ENCODE results near the gene SHC4. TPM values are rescaled to one million over a fixed set of nuclear protein-coding genes. Genes with fewer than 3 reads are reported as not detected.

SHC4 gene
- total RNA-seq, 1 experiment from 2014 or later: 0.63 TPM

DNA sequence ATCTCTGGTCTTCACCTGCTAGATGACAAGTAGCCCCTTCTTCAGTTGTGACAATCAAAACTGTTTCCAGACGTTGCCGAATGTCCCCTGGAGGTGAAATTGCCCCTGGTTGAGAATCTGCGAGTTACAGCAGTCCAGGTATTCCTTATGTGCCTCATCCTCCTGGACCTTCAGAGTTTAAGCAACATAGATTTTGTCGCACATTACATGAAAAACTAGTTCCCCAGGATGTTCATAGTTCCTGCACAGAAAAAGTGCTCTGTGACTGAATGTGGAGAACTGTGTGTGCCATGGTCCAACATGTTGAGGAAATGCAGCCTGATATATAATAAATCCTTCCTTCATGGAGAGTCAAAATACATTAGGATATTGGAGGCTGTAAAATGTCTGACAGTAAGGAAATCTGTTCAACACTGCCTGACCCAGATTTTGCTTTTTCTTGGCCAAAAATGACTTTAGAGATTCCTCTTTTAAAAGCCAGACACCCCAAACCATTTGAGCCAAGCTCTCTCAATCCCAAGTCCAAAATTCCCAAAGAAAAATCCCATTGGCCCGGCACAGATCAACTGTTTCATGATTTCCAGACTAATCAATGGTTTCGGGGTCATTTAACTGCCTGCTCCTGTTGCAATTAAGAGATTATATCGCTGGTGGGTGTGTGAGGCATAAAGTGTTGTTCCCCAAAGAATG lies 20.4 kb upstream of the SHC4 start (continued):
- TF ChIP-seq, protein P1, sequence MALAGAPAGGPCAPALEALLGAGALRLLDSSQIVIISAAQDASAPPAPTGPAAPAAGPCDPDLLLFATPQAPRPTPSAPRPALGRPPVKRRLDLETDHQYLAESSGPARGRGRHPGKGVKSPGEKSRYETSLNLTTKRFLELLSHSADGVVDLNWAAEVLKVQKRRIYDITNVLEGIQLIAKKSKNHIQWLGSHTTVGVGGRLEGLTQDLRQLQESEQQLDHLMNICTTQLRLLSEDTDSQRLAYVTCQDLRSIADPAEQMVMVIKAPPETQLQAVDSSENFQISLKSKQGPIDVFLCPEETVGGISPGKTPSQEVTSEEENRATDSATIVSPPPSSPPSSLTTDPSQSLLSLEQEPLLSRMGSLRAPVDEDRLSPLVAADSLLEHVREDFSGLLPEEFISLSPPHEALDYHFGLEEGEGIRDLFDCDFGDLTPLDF (CRISPR knock-in tag; IDR thresholded peaks at IDR 0.05): no peak
- TF ChIP-seq, protein P2, sequence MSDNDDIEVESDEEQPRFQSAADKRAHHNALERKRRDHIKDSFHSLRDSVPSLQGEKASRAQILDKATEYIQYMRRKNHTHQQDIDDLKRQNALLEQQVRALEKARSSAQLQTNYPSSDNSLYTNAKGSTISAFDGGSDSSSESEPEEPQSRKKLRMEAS (CRISPR knock-in tag; IDR thresholded peaks at IDR 0.05): no peak
- TF ChIP-seq, protein P3, sequence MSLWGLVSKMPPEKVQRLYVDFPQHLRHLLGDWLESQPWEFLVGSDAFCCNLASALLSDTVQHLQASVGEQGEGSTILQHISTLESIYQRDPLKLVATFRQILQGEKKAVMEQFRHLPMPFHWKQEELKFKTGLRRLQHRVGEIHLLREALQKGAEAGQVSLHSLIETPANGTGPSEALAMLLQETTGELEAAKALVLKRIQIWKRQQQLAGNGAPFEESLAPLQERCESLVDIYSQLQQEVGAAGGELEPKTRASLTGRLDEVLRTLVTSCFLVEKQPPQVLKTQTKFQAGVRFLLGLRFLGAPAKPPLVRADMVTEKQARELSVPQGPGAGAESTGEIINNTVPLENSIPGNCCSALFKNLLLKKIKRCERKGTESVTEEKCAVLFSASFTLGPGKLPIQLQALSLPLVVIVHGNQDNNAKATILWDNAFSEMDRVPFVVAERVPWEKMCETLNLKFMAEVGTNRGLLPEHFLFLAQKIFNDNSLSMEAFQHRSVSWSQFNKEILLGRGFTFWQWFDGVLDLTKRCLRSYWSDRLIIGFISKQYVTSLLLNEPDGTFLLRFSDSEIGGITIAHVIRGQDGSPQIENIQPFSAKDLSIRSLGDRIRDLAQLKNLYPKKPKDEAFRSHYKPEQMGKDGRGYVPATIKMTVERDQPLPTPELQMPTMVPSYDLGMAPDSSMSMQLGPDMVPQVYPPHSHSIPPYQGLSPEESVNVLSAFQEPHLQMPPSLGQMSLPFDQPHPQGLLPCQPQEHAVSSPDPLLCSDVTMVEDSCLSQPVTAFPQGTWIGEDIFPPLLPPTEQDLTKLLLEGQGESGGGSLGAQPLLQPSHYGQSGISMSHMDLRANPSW (CRISPR knock-in tag; conservative IDR thresholded peaks at IDR 0.05; ENCODE audit: low read depth): no peak
- no peak for TF ChIP-seq NFATC4 (CRISPR knock-in tag; IDR thresholded peaks at IDR 0.05)
- TF ChIP-seq GABPB1 (CRISPR knock-in tag; IDR thresholded peaks at IDR 0.05): no peak
- TF ChIP-seq GRHL2 (CRISPR knock-in tag; IDR thresholded peaks at IDR 0.05; ENCODE audit: insufficient replicate concordance, severe bottlenecking): no peak
- TF ChIP-seq, protein P4, sequence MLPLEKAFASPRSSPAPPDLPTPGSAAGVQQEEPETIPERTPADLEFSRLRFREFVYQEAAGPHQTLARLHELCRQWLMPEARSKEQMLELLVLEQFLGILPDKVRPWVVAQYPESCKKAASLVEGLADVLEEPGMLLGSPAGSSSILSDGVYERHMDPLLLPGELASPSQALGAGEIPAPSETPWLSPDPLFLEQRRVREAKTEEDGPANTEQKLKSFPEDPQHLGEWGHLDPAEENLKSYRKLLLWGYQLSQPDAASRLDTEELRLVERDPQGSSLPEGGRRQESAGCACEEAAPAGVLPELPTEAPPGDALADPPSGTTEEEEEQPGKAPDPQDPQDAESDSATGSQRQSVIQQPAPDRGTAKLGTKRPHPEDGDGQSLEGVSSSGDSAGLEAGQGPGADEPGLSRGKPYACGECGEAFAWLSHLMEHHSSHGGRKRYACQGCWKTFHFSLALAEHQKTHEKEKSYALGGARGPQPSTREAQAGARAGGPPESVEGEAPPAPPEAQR (CRISPR knock-in tag; IDR thresholded peaks at IDR 0.05): no peak
- TF ChIP-seq, protein P5, sequence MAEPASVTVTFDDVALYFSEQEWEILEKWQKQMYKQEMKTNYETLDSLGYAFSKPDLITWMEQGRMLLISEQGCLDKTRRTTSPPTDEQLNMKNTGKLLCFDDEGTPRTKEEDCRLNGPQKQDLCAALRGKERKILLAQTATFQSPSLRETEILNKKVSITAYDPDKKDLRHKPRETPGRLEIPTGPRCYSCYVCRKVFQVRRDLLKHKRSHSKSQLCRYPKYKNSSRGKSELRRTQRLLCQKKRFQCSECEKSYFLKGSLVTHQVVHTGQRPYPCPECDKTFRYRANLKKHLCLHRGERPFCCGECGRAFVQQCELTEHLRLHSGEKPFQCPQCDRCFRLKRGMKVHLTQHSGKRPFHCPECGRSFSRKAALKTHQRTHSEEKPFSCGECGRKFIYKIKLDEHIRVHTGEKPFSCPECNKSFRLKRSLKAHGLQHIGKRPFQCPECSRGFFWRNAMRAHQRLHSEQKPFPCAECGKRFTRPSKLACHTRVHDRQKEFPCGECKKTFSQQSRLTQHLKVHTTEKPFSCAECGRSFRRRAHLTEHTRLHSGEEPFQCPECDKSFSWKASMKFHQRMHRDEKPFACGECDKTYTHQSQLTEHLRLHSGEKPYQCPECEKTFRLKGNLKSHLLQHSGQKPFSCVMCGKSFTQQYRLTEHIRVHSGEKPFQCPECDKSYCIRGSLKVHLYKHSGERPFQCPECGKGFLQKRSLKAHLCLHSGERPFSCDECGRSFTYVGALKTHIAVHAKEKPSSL (CRISPR knock-in tag; conservative IDR thresholded peaks at IDR 0.05): no peak

DNA sequence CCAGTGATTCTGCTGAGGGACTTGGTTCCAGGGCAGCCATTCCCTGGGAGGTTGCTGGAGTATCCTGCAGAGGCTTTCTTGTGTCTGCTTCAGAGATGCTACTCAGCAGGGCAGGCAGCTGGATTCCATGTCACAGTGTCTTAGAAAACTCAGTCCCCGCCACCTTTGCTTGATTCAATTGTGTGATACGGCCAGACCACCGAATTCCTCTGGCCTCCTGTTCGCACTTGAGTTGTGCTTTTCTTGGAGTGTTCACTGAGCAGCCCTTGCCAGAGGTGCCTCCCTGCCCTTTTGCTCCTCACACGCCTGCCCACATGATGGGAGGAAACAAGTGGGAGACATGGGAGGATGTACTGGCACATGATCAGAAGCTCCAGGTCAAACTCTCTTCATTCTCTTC lies 19.6 kb upstream of the SHC4 start:
- no peaks in the 10 kb centered on the region for H3K9me3 Mint-ChIP-seq
- no peaks in the 10 kb centered on the region for H3K36me3 Mint-ChIP-seq
- no peak overlapping the region for H3K4me3 Mint-ChIP-seq
- ChIA-PET POLR2A (no interaction called here), CTCF (interaction anchor here (0.7 kb wide), 1 partner anchor 9 kb away, joined by 3 read pairs; no protein-coding TSS in a partner anchor)
- DNase-seq (ENCODE audit: low spot score): no peak
- peaks cover 15% of the 10 kb centered on the region for H3K4me1 Mint-ChIP-seq
- H3K27me3 Mint-ChIP-seq (ENCODE audit: low read depth): no peaks in the 10 kb centered on the region
- no peak overlapping the region for H3K27ac Mint-ChIP-seq
- no peak for ATAC-seq
- TF ChIP-seq RORB (CRISPR knock-in tag; IDR thresholded peaks at IDR 0.05): no peak
- no peak for TF ChIP-seq IRF2 (CRISPR knock-in tag; IDR thresholded peaks at IDR 0.05; ENCODE audit: borderline replicate concordance, low read depth)
- TF ChIP-seq SOX15 (CRISPR knock-in tag; IDR thresholded peaks at IDR 0.05): no peak
- TF ChIP-seq, protein P6, sequence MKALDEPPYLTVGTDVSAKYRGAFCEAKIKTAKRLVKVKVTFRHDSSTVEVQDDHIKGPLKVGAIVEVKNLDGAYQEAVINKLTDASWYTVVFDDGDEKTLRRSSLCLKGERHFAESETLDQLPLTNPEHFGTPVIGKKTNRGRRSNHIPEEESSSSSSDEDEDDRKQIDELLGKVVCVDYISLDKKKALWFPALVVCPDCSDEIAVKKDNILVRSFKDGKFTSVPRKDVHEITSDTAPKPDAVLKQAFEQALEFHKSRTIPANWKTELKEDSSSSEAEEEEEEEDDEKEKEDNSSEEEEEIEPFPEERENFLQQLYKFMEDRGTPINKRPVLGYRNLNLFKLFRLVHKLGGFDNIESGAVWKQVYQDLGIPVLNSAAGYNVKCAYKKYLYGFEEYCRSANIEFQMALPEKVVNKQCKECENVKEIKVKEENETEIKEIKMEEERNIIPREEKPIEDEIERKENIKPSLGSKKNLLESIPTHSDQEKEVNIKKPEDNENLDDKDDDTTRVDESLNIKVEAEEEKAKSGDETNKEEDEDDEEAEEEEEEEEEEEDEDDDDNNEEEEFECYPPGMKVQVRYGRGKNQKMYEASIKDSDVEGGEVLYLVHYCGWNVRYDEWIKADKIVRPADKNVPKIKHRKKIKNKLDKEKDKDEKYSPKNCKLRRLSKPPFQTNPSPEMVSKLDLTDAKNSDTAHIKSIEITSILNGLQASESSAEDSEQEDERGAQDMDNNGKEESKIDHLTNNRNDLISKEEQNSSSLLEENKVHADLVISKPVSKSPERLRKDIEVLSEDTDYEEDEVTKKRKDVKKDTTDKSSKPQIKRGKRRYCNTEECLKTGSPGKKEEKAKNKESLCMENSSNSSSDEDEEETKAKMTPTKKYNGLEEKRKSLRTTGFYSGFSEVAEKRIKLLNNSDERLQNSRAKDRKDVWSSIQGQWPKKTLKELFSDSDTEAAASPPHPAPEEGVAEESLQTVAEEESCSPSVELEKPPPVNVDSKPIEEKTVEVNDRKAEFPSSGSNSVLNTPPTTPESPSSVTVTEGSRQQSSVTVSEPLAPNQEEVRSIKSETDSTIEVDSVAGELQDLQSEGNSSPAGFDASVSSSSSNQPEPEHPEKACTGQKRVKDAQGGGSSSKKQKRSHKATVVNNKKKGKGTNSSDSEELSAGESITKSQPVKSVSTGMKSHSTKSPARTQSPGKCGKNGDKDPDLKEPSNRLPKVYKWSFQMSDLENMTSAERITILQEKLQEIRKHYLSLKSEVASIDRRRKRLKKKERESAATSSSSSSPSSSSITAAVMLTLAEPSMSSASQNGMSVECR (CRISPR knock-in tag; IDR thresholded peaks at IDR 0.05; ENCODE audit: borderline replicate concordance): no peak
- TF ChIP-seq PRRX2 (CRISPR knock-in tag; IDR thresholded peaks at IDR 0.05): no peak
- TF ChIP-seq, protein P7, sequence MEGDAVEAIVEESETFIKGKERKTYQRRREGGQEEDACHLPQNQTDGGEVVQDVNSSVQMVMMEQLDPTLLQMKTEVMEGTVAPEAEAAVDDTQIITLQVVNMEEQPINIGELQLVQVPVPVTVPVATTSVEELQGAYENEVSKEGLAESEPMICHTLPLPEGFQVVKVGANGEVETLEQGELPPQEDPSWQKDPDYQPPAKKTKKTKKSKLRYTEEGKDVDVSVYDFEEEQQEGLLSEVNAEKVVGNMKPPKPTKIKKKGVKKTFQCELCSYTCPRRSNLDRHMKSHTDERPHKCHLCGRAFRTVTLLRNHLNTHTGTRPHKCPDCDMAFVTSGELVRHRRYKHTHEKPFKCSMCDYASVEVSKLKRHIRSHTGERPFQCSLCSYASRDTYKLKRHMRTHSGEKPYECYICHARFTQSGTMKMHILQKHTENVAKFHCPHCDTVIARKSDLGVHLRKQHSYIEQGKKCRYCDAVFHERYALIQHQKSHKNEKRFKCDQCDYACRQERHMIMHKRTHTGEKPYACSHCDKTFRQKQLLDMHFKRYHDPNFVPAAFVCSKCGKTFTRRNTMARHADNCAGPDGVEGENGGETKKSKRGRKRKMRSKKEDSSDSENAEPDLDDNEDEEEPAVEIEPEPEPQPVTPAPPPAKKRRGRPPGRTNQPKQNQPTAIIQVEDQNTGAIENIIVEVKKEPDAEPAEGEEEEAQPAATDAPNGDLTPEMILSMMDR (IDR thresholded peaks at IDR 0.05): no peak
- TF ChIP-seq GABPB1 (CRISPR knock-in tag; IDR thresholded peaks at IDR 0.05): no peak
- TF ChIP-seq NR3C1 (CRISPR knock-in tag; conservative IDR thresholded peaks at IDR 0.05; ENCODE audit: low read depth): no peak
- no peak for TF ChIP-seq ZNF396 (CRISPR knock-in tag; IDR thresholded peaks at IDR 0.05; ENCODE audit: borderline replicate concordance)
- TF ChIP-seq, protein P8, sequence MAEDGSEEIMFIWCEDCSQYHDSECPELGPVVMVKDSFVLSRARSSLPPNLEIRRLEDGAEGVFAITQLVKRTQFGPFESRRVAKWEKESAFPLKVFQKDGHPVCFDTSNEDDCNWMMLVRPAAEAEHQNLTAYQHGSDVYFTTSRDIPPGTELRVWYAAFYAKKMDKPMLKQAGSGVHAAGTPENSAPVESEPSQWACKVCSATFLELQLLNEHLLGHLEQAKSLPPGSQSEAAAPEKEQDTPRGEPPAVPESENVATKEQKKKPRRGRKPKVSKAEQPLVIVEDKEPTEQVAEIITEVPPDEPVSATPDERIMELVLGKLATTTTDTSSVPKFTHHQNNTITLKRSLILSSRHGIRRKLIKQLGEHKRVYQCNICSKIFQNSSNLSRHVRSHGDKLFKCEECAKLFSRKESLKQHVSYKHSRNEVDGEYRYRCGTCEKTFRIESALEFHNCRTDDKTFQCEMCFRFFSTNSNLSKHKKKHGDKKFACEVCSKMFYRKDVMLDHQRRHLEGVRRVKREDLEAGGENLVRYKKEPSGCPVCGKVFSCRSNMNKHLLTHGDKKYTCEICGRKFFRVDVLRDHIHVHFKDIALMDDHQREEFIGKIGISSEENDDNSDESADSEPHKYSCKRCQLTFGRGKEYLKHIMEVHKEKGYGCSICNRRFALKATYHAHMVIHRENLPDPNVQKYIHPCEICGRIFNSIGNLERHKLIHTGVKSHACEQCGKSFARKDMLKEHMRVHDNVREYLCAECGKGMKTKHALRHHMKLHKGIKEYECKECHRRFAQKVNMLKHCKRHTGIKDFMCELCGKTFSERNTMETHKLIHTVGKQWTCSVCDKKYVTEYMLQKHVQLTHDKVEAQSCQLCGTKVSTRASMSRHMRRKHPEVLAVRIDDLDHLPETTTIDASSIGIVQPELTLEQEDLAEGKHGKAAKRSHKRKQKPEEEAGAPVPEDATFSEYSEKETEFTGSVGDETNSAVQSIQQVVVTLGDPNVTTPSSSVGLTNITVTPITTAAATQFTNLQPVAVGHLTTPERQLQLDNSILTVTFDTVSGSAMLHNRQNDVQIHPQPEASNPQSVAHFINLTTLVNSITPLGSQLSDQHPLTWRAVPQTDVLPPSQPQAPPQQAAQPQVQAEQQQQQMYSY (CRISPR knock-in tag; IDR thresholded peaks at IDR 0.05): no peak
